ENCODE data around the gene NR2C2. TPM values are rescaled to one million over a fixed set of nuclear protein-coding genes. Genes with fewer than 3 reads are reported as not detected.

NR2C2 gene
- total and polyA plus RNA-seq, 2 of the 13 experiments (the other 11 are each of a cell fraction or from before 2014, with no cell fraction given): 7.8 to 11.8 TPM

DNA sequence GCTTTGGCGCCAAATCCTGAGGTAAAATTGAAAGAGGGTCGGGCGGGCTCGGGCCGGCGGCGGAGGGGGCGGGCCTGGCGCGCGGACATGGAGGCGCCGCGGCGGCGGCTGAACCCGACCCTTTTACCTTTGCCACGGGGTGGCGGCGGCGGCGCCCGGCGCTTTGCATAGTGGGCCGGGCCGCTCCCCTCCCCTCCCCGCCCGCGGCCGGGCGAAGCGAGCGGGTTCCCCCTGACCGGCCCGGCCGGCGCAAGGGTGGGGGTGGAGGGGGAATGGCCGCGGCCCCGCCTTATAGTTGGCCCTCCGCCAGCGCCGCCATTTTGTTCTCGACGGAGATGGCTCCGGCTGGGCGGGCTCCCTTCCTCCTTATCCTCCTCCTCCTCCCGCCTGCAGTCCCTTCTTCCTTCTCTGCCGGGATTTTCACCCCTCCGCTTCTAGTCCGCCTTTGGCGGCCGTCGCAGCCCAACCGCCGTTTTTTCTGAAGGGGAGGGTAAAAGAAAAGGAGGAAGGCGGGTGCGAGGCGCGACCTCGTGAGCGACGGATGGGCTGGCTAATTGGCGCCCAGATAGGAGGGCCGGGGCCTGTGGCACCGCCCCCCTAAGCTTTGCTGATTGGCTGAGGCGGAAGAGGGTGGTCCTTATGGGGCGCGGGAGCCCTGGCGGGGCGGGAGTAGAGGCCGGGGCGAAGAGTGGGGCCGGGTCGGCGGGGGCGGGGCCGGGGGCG is 664 bp downstream of the NR2C2 start (continued):
- TF ChIP-seq ZGPAT (CRISPR knock-in tag; IDR thresholded peaks at IDR 0.05) (peak; percentile 71; the same call in 1 of the 2 replicates), POLR2A (IDR thresholded peaks at IDR 0.05; ENCODE audit: insufficient read depth in 1 of 2, low read depth in 2 of 2, low read length in 2 of 2) (peak; percentile 5 to 48), PREB (CRISPR knock-in tag; IDR thresholded peaks at IDR 0.05) (no peak), KMT2B (CRISPR knock-in tag; IDR thresholded peaks at IDR 0.05) (peak; percentile 90), CREB1 (IDR thresholded peaks at IDR 0.05) (peak; percentile 57), CREB1 (CRISPR knock-in tag; IDR thresholded peaks at IDR 0.05) (peak; percentile 75), AGO1 (IDR thresholded peaks at IDR 0.05; ENCODE audit: low read depth, low read length, poor library complexity, severe bottlenecking) (no peak), JUND (CRISPR knock-in tag; IDR thresholded peaks at IDR 0.05) (no peak), NR1H2 (CRISPR knock-in tag; IDR thresholded peaks at IDR 0.05; ENCODE audit: borderline replicate concordance, low read depth) (no peak), ISL2 (CRISPR knock-in tag; IDR thresholded peaks at IDR 0.05) (peak; percentile 45; the same call in 1 of the 2 replicates), ZNF740 (CRISPR knock-in tag; IDR thresholded peaks at IDR 0.05) (0 out of 2 replicates have a peak, but pooled peaks have one; percentile 40), ETV5 (CRISPR knock-in tag; IDR thresholded peaks at IDR 0.05; ENCODE audit: borderline replicate concordance) (no peak), PCBP1 (IDR thresholded peaks at IDR 0.05; ENCODE audit: borderline replicate concordance, low read depth, low read length) (peak; percentile 78; the same call in 1 of the 2 replicates), SP4 (CRISPR knock-in tag; IDR thresholded peaks at IDR 0.05) (peak; percentile 93), ZBTB7A (CRISPR knock-in tag; IDR thresholded peaks at IDR 0.05) (no peak), ZNF563 (CRISPR knock-in tag; IDR thresholded peaks at IDR 0.05) (no peak), TARDBP (CRISPR knock-in tag; IDR thresholded peaks at IDR 0.05) (peak; percentile 24; the same call in 1 of the 2 replicates), ELF1 (CRISPR knock-in tag; IDR thresholded peaks at IDR 0.05) (peak; percentile 61), ZNF781 (CRISPR knock-in tag; IDR thresholded peaks at IDR 0.05; ENCODE audit: borderline replicate concordance, not compliant biosample characterization) (no peak), NCOA5 (CRISPR knock-in tag; IDR thresholded peaks at IDR 0.05) (no peak), RFX3 (CRISPR knock-in tag; IDR thresholded peaks at IDR 0.05) (no peak), RBM39 (IDR thresholded peaks at IDR 0.05; ENCODE audit: low read depth, low read length, poor library complexity, severe bottlenecking) (peak; percentile 47)
- TF ChIP-seq, protein P1, sequence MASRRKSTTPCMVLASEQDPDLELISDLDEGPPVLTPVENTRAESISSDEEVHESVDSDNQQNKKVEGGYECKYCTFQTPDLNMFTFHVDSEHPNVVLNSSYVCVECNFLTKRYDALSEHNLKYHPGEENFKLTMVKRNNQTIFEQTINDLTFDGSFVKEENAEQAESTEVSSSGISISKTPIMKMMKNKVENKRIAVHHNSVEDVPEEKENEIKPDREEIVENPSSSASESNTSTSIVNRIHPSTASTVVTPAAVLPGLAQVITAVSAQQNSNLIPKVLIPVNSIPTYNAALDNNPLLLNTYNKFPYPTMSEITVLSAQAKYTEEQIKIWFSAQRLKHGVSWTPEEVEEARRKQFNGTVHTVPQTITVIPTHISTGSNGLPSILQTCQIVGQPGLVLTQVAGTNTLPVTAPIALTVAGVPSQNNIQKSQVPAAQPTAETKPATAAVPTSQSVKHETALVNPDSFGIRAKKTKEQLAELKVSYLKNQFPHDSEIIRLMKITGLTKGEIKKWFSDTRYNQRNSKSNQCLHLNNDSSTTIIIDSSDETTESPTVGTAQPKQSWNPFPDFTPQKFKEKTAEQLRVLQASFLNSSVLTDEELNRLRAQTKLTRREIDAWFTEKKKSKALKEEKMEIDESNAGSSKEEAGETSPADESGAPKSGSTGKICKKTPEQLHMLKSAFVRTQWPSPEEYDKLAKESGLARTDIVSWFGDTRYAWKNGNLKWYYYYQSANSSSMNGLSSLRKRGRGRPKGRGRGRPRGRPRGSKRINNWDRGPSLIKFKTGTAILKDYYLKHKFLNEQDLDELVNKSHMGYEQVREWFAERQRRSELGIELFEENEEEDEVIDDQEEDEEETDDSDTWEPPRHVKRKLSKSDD (CRISPR knock-in tag; IDR thresholded peaks at IDR 0.05; ENCODE audit: low read depth): no peak
- TF ChIP-seq, protein P2, sequence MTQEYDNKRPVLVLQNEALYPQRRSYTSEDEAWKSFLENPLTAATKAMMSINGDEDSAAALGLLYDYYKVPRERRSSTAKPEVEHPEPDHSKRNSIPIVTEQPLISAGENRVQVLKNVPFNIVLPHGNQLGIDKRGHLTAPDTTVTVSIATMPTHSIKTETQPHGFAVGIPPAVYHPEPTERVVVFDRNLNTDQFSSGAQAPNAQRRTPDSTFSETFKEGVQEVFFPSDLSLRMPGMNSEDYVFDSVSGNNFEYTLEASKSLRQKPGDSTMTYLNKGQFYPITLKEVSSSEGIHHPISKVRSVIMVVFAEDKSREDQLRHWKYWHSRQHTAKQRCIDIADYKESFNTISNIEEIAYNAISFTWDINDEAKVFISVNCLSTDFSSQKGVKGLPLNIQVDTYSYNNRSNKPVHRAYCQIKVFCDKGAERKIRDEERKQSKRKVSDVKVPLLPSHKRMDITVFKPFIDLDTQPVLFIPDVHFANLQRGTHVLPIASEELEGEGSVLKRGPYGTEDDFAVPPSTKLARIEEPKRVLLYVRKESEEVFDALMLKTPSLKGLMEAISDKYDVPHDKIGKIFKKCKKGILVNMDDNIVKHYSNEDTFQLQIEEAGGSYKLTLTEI (CRISPR knock-in tag; conservative IDR thresholded peaks at IDR 0.05): no peak
